GM23338 (cell line): Measurements from ENCODE around the gene ZNF592. TPM values are rescaled to one million over a fixed set of nuclear protein-coding genes. Genes with fewer than 3 reads are reported as not detected.

Experiments
- ATAC-seq: fragments of 200-7000 bp; cut with Tn5 transposase; 3 replicates; pipeline ENCODE4 v1.9.1; 2020
- DNase-seq: peaks from one replicate; pipeline ENCODE4 v3.0.0-alpha.2; 2015; ENCODE audit warnings: low spot score
- H2AFZ ChIP-seq: fragments of 200-600 bp; sonication (generic); 2 replicates; pipeline ENCODE4 v1.8.0; 2016; ENCODE audit warnings: antibody characterized with exemption, mild to moderate bottlenecking, moderate library complexity
- H3F3A ChIP-seq: fragments of 200-600 bp; sonication (generic); replicated peaks from 2 replicates; pipeline ENCODE4 v1.8.0; 2017; ENCODE audit warnings: antibody characterized with exemption, mixed run types, low read depth
- H3K27ac ChIP-seq: fragments of 200-600 bp; sonication (generic); 2 replicates; pipeline ENCODE4 v1.6.1; 2016; ENCODE audit warnings: low read depth
- H3K27me3 ChIP-seq: fragments of 200-600 bp; sonication (generic); 2 replicates; pipeline ENCODE4 v1.8.0; 2016; ENCODE audit warnings: mild to moderate bottlenecking, mixed run types, moderate library complexity; ENCODE audit not compliant: insufficient read depth
- H3K36me3 ChIP-seq: fragments of 200-600 bp; sonication (generic); 2 replicates; pipeline ENCODE4 v1.8.0; 2016; ENCODE audit warnings: mild to moderate bottlenecking; ENCODE audit not compliant: insufficient read depth
- H3K4me1 ChIP-seq: fragments of 200-600 bp; sonication (generic); 2 replicates; pipeline ENCODE4 v1.8.0; 2016; ENCODE audit warnings: mild to moderate bottlenecking, moderate library complexity; ENCODE audit not compliant: insufficient read depth
- H3K4me2 ChIP-seq: fragments of 200-600 bp; sonication (generic); 2 replicates; pipeline ENCODE4 v1.7.1; 2017; ENCODE audit warnings: mixed run types
- H3K4me3 ChIP-seq: fragments of 200-600 bp; sonication (generic); 2 replicates; pipeline ENCODE4 v1.6.1; 2016; ENCODE audit warnings: mixed run types
- H3K79me2 ChIP-seq: fragments of 200-600 bp; sonication (generic); replicated peaks from 2 replicates; pipeline ENCODE4 v1.8.0; 2017; ENCODE audit warnings: mild to moderate bottlenecking; ENCODE audit not compliant: insufficient read depth
- H3K9me2 ChIP-seq: fragments of 200-600 bp; sonication (generic); 2 replicates; pipeline ENCODE4 v1.8.0; 2017; ENCODE audit not compliant: insufficient read depth
- H4K20me1 ChIP-seq: fragments of 200-600 bp; sonication (generic); replicated peaks from 2 replicates; pipeline ENCODE4 v1.8.0; 2017; ENCODE audit warnings: mild to moderate bottlenecking; ENCODE audit not compliant: insufficient read depth
- H3K27ac Mint-ChIP-seq: 2 replicates; pipeline ENCODE4 v1.8.0; 2020; ENCODE audit warnings: inconsistent platforms, mild to moderate bottlenecking, moderate library complexity, mixed read lengths
- H3K27me3 Mint-ChIP-seq: 3 replicates; pipeline ENCODE4 v1.8.0; 2022; ENCODE audit warnings: low read depth, mild to moderate bottlenecking, moderate library complexity, mixed read lengths, inconsistent platforms; ENCODE audit not compliant: insufficient read depth, poor library complexity
- H3K36me3 Mint-ChIP-seq: 3 replicates; pipeline ENCODE4 v1.8.0; 2021; ENCODE audit warnings: low read depth, mild to moderate bottlenecking, inconsistent platforms, moderate library complexity, mixed read lengths
- H3K4me1 Mint-ChIP-seq: 3 replicates; pipeline ENCODE4 v1.8.0; 2020; ENCODE audit warnings: mild to moderate bottlenecking, inconsistent platforms, mixed read lengths
- H3K4me3 Mint-ChIP-seq: 3 replicates; pipeline ENCODE4 v1.8.0; 2021; ENCODE audit warnings: moderate library complexity, mild to moderate bottlenecking, inconsistent platforms, mixed read lengths
- H3K9me3 Mint-ChIP-seq: 3 replicates; pipeline ENCODE4 v1.8.0; 2020; ENCODE audit warnings: moderate library complexity, mild to moderate bottlenecking, inconsistent platforms, mixed read lengths
- CREB1 ChIP-seq: fragments of 250-450 bp; sonication (Bioruptor Pico); IDR thresholded peaks from 2 replicates; pipeline ENCODE4 v1.5.0; 2020; ENCODE audit warnings: low read depth, mild to moderate bottlenecking, moderate library complexity
- ZNF114 ChIP-seq: fragments of 250-450 bp; sonication (Bioruptor Pico); IDR thresholded peaks from 2 replicates; pipeline ENCODE4 v1.5.0; 2020; ENCODE audit warnings: mild to moderate bottlenecking, moderate library complexity
- polyA plus RNA-seq: library from polyadenylated mRNA; unstranded; fragments of >200 nt; fragmentation: Nextera tagmentation; extraction: Ambion mirVana; gene quantifications from 2 replicates; pipeline ENCODE4 v1.2.1, GENCODE V29; 2016
- total RNA-seq: library from RNA; depleted of rRNA; stranded (reverse); fragments of >200 nt; shearing (Covaris generic); gene quantifications from 2 replicates; pipeline ENCODE4 v1.2.3, GENCODE V29; 2014
- TF ChIP-seq, protein P1 (sequence below): IDR thresholded peaks from one replicate; pipeline ENCODE4 v1.6.1; 2018; ENCODE audit warnings: antibody characterized with exemption; ENCODE audit not compliant: unreplicated experiment
- TF ChIP-seq, protein P2 (sequence below): fragments of 250-450 bp; sonication (Bioruptor Pico); IDR thresholded peaks from 2 replicates; pipeline ENCODE4 v1.5.0; 2020; ENCODE audit warnings: mild to moderate bottlenecking, moderate library complexity
- TF ChIP-seq, protein P3 (sequence below), 2 experiments: fragments of 200-600 bp in 1 of 2; sonication (generic) in 1 of 2; conservative IDR thresholded peaks; 2 replicates each; pipeline versions ENCODE4 v1.5.1 to v1.6.1; 2016 to 2017; ENCODE audit warnings: antibody characterized with exemption in 2 of 2, low read depth in 2 of 2, mild to moderate bottlenecking in 2 of 2, moderate library complexity in 1 of 2

The ZNF592 gene
- total and polyA plus RNA-seq, 2 experiments from 2014 or later: 4.4 to 21.4 TPM

DNA sequence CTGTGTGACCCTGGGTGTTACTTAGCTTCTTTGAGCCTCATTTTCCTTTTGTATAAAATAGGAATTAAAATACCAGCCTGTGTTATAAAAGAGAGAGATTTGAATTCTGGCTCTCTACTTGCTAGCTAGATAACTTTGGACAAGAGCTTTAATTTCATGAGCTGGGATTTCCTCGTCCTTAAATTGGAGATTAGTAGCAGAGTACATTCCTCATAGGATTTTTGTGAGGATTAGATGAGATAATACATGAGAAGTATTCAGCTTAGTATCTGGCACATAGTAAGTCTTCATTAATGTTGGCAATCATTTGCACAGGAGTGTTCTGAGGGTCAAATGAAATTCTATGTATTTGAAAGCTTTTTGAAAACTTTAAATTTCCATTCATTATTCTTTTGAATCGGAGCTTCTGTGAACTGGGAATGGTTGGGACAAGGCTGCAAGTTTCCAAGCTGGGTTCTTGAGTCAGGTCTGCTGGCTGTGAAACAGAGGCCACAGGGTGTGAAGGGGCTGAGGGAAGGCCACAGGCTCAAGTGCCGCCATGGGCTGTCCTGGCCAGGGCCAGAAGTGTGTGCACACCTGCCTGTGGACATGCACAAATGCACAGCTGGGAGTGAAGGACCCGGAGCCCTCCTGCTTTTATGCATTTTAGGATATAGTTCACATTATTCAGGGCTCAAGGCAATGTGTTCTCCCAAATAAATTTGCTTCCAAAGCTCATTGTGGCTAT lies 86.0 kb downstream of the ZNF592 start (continued):
- TF ChIP-seq, protein P1, sequence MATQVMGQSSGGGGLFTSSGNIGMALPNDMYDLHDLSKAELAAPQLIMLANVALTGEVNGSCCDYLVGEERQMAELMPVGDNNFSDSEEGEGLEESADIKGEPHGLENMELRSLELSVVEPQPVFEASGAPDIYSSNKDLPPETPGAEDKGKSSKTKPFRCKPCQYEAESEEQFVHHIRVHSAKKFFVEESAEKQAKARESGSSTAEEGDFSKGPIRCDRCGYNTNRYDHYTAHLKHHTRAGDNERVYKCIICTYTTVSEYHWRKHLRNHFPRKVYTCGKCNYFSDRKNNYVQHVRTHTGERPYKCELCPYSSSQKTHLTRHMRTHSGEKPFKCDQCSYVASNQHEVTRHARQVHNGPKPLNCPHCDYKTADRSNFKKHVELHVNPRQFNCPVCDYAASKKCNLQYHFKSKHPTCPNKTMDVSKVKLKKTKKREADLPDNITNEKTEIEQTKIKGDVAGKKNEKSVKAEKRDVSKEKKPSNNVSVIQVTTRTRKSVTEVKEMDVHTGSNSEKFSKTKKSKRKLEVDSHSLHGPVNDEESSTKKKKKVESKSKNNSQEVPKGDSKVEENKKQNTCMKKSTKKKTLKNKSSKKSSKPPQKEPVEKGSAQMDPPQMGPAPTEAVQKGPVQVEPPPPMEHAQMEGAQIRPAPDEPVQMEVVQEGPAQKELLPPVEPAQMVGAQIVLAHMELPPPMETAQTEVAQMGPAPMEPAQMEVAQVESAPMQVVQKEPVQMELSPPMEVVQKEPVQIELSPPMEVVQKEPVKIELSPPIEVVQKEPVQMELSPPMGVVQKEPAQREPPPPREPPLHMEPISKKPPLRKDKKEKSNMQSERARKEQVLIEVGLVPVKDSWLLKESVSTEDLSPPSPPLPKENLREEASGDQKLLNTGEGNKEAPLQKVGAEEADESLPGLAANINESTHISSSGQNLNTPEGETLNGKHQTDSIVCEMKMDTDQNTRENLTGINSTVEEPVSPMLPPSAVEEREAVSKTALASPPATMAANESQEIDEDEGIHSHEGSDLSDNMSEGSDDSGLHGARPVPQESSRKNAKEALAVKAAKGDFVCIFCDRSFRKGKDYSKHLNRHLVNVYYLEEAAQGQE: no peak
- TF ChIP-seq, protein P2, sequence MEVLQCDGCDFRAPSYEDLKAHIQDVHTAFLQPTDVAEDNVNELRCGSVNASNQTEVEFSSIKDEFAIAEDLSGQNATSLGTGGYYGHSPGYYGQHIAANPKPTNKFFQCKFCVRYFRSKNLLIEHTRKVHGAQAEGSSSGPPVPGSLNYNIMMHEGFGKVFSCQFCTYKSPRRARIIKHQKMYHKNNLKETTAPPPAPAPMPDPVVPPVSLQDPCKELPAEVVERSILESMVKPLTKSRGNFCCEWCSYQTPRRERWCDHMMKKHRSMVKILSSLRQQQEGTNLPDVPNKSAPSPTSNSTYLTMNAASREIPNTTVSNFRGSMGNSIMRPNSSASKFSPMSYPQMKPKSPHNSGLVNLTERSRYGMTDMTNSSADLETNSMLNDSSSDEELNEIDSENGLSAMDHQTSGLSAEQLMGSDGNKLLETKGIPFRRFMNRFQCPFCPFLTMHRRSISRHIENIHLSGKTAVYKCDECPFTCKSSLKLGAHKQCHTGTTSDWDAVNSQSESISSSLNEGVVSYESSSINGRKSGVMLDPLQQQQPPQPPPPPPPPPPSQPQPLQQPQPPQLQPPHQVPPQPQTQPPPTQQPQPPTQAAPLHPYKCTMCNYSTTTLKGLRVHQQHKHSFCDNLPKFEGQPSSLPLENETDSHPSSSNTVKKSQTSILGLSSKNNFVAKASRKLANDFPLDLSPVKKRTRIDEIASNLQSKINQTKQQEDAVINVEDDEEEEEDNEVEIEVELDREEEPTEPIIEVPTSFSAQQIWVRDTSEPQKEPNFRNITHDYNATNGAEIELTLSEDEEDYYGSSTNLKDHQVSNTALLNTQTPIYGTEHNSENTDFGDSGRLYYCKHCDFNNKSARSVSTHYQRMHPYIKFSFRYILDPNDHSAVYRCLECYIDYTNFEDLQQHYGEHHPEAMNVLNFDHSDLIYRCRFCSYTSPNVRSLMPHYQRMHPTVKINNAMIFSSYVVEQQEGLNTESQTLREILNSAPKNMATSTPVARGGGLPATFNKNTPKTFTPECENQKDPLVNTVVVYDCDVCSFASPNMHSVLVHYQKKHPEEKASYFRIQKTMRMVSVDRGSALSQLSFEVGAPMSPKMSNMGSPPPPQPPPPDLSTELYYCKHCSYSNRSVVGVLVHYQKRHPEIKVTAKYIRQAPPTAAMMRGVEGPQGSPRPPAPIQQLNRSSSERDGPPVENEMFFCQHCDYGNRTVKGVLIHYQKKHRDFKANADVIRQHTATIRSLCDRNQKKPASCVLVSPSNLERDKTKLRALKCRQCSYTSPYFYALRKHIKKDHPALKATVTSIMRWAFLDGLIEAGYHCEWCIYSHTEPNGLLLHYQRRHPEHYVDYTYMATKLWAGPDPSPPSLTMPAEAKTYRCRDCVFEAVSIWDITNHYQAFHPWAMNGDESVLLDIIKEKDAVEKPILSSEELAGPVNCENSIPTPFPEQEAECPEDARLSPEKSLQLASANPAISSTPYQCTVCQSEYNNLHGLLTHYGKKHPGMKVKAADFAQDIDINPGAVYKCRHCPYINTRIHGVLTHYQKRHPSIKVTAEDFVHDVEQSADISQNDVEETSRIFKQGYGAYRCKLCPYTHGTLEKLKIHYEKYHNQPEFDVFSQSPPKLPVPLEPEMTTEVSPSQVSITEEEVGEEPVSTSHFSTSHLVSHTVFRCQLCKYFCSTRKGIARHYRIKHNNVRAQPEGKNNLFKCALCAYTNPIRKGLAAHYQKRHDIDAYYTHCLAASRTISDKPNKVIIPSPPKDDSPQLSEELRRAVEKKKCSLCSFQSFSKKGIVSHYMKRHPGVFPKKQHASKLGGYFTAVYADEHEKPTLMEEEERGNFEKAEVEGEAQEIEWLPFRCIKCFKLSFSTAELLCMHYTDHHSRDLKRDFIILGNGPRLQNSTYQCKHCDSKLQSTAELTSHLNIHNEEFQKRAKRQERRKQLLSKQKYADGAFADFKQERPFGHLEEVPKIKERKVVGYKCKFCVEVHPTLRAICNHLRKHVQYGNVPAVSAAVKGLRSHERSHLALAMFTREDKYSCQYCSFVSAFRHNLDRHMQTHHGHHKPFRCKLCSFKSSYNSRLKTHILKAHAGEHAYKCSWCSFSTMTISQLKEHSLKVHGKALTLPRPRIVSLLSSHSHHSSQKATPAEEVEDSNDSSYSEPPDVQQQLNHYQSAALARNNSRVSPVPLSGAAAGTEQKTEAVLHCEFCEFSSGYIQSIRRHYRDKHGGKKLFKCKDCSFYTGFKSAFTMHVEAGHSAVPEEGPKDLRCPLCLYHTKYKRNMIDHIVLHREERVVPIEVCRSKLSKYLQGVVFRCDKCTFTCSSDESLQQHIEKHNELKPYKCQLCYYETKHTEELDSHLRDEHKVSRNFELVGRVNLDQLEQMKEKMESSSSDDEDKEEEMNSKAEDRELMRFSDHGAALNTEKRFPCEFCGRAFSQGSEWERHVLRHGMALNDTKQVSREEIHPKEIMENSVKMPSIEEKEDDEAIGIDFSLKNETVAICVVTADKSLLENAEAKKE (CRISPR knock-in tag): no peak
- no peak for TF ChIP-seq CREB1 (CRISPR knock-in tag)
- TF ChIP-seq ZNF114: no peak

DNA sequence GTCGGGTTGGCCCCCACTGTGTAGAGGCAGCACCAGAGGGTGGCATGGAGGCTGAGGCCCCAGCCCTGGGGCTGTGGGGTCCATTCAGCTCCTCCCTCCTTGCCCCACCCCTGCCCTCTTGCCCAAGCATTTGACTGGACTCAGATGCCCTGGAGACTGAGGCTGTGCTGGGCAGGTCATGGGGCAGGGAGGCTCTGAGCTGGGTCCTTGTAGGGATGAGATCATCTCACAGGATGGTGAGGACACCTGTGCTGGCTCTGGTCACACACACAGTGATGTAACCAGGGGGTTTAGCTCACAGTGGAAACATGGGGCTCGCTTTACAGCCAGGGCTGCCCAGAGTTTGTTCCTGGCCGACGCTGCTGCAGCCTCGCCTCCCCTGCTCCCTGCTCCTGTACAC lies 86.6 kb downstream of the ZNF592 start:
- no peaks in the 10 kb centered on the region; the same call in 2 of the 3 replicates for H3K36me3 Mint-ChIP-seq
- H3K27me3 ChIP-seq: no peaks in the 10 kb centered on the region
- H3K9me2 ChIP-seq: no peaks in the 10 kb centered on the region
- no peaks in the 10 kb centered on the region for H3K79me2 ChIP-seq
- no peak overlapping the region for H3K27ac ChIP-seq
- no peak for DNase-seq
- no peak overlapping the region for H3K27ac Mint-ChIP-seq
- no peaks in the 10 kb centered on the region for H3K4me1 ChIP-seq
- no peak overlapping the region for H3K4me3 Mint-ChIP-seq
- no peak overlapping the region for H3K4me2 ChIP-seq
- peaks cover 2% of the 10 kb centered on the region for H3K27me3 Mint-ChIP-seq
- no peak overlapping the region for H3K4me3 ChIP-seq
- H3K9me3 Mint-ChIP-seq: no peaks in the 10 kb centered on the region
- ATAC-seq: no peak
- H3F3A ChIP-seq: no peaks in the 10 kb centered on the region
- no peak overlapping the region for H2AFZ ChIP-seq
- H3K36me3 ChIP-seq: no peaks in the 10 kb centered on the region
- H3K4me1 Mint-ChIP-seq: no peaks in the 10 kb centered on the region
- H4K20me1 ChIP-seq: no peaks in the 10 kb centered on the region
- TF ChIP-seq, protein P3, sequence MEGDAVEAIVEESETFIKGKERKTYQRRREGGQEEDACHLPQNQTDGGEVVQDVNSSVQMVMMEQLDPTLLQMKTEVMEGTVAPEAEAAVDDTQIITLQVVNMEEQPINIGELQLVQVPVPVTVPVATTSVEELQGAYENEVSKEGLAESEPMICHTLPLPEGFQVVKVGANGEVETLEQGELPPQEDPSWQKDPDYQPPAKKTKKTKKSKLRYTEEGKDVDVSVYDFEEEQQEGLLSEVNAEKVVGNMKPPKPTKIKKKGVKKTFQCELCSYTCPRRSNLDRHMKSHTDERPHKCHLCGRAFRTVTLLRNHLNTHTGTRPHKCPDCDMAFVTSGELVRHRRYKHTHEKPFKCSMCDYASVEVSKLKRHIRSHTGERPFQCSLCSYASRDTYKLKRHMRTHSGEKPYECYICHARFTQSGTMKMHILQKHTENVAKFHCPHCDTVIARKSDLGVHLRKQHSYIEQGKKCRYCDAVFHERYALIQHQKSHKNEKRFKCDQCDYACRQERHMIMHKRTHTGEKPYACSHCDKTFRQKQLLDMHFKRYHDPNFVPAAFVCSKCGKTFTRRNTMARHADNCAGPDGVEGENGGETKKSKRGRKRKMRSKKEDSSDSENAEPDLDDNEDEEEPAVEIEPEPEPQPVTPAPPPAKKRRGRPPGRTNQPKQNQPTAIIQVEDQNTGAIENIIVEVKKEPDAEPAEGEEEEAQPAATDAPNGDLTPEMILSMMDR (conservative IDR thresholded peaks at IDR 0.05; ENCODE audit: low read depth in 2 of 2): no peak
